NCI-H2107 (cell line): ENCODE data around the gene SPOCK1.

Experiments
- DNase-seq: peaks from one replicate; lab custom pipeline; 2025; lab: John Stamatoyannopoulos, UW

The SPOCK1 gene

GRCh38 chr5:137361280-137361679, 137.8 kb downstream of the SPOCK1 start:
- DNase-seq, result no peak

DNA sequence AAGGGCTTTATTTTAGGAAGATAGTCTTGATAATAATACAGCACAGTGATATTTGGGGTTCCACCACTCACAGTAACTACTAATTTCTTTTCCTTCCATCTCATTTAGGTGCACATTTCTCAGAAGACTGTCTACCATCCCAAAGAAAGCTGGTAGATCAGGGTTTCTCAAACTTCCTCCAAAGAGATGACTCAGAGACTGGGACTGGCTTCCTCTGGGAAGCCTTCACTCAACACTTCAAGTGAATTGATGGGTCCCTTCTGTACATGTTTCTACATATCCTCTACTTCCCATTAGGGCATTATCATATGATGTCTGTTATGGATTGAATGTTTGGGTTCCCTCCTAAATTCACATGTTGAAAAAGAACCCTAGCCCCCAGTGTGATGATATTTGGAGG, 138.5 kb downstream of the SPOCK1 start:
- DNase-seq, result no peak

GRCh38 chr5:137359941-137360340, 139.2 kb downstream of the SPOCK1 start:
- DNase-seq, result no peak

DNA sequence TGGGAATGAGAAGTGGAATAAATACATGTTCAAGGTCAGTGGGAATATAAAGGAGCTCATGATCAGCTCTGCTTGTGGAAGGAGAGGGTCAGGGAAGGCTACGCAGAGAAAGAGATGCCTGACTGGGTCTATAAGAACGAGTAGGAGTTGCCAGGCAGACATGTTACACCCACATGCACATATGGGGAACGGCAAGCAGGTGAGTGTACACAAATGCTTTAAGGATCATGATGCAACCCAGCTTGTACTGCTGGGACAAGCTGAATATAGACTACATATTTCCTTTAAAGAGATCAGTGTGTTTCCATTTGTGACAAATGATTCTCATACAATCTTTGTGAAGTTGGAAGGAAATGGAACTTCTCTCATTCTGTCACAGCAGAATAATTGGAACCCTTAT, 141.7 kb downstream of the SPOCK1 start:
- no peak for DNase-seq

GRCh38 chr5:137356127-137356526, 143.0 kb downstream of the SPOCK1 start:
- DNase-seq, result no peak

DNA sequence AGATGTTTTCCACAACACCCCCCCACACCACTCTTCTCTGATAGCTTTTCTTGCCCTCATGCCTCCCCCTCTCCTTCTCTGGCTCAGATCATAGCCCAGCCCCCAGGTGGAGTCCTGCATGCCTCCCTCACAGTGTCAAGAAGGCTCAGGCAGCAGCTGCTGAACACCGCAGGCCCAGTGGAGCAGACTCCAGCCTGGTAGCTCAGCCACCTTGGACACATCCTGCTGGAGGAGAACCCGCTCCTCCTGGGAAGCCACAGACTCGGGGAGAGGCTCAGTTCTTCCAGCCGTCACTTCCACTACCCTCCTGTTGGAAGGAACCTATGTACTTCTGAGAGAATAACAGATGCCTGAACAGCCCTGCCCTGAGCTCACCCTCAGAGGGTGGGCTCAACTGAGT, 143.4 kb downstream of the SPOCK1 start:
- DNase-seq, result no peak

- no peak for DNase-seq
These were observed 147.0 kb downstream of the SPOCK1 start for GRCh38 chr5:137352095-137352494.

- no peak for DNase-seq
These were observed 148.3 kb downstream of the SPOCK1 start for GRCh38 chr5:137350791-137351190.

GRCh38 chr5:137348759-137349158, 150.4 kb downstream of the SPOCK1 start:
- DNase-seq, result no peak

- DNase-seq, result no peak
These were observed 151.3 kb downstream of the SPOCK1 start for GRCh38 chr5:137347865-137348264.

- no peak for DNase-seq
These were observed 152.8 kb downstream of the SPOCK1 start for GRCh38 chr5:137346281-137346680.

GRCh38 chr5:137345396-137345795, 153.7 kb downstream of the SPOCK1 start:
- no peak for DNase-seq

DNA sequence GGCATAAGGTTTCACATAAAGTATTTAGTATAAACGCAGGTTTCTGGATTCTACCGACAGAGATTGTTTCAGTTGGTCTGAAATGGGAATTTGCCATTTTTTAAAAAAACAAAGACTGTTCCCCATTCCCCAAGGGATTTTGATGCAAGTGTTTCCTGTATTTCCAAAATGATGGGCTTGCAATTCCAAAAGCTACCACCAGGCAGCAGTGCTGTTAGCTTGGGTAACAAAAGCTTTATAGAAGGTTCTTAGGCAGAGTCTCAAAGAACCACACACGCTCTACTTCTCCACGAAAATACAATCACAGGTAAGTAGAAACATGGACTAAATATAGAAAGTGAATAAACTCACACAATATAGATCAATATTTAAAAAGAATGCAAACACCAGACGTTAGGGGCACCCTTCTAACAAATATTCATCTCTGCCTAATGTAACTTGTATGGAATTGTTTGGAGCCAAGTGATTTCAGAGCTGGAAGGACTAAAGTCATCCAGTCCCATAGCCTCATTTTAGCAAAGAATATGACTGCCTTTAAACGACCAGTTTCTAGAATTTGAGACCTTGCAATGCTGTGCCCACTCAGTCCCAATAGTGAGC, 154.3 kb downstream of the SPOCK1 start:
- DNase-seq, result no peak

GRCh38 chr5:137344021-137344420, 155.1 kb downstream of the SPOCK1 start:
- no peak for DNase-seq

DNA sequence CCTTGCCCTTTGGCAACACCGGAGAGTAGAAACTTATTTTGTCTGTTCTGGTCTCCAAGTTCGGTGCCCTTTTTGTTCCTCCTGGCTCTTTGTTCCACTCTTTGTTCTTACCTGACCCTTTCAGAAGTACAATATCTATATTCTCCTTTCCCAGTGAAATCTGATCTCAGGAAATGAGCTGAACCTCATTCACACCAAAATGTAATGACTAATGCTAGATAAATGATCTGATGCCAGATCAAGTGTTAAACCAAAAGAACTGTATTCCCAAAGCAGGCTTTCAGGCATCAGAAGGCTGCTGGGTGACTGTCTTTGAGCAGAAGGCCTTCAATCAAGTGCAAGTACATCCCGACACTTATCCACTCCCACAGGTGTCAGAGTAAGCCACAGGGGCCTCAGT, 156.4 kb downstream of the SPOCK1 start:
- DNase-seq, result no peak

GRCh38 chr5:137341831-137342230, 157.3 kb downstream of the SPOCK1 start:
- no peak for DNase-seq

GRCh38 chr5:137340881-137341280, 158.2 kb downstream of the SPOCK1 start:
- DNase-seq, result no peak

GRCh38 chr5:137336565-137337120, 162.5 kb downstream of the SPOCK1 start:
- DNase-seq, result no peak

- no peak for DNase-seq
These were observed 163.0 kb downstream of the SPOCK1 start for GRCh38 chr5:137336161-137336560.

DNA sequence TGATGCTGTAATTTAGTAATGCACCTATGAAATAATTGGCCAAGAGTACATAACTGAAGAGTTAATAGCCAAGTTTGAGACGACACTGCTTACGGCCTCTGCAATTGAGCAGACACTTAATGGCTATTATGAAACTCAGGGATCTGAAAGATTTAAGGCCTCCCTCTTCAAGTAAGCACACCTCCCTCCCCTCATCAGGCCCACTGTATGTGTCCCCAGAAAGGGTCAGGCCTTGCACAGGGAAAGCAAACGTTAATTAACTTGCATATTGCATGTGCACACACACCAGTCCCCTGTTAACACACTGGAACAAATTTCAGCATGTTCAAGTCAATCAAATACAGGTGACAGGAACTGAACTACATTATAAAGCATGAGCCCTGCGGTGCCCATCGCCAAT, 163.6 kb downstream of the SPOCK1 start:
- DNase-seq, result no peak

- DNase-seq, result no peak
These were observed 165.2 kb downstream of the SPOCK1 start for GRCh38 chr5:137333928-137334327.

- DNase-seq, result no peak
These were observed 165.7 kb downstream of the SPOCK1 start for GRCh38 chr5:137333475-137333874.

DNA sequence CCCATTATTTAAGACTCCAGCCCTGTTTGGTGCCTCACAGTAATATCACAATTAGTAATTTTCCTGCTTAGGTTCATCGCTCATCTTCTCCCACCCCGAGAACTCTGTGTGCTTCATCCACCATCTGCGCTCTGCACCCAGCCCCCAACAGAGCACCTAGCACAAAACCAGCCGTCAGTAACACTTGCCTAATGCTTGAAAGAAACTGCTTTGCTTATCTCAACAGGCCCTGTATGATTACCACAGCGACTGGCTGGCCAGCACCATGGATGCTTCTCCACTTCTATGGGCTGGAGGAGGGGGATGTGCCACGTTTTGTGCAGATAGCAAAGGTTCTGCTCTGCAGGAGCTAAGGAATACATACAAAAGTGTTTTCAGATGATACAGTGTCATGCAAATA, 166.8 kb downstream of the SPOCK1 start:
- no peak for DNase-seq

DNA sequence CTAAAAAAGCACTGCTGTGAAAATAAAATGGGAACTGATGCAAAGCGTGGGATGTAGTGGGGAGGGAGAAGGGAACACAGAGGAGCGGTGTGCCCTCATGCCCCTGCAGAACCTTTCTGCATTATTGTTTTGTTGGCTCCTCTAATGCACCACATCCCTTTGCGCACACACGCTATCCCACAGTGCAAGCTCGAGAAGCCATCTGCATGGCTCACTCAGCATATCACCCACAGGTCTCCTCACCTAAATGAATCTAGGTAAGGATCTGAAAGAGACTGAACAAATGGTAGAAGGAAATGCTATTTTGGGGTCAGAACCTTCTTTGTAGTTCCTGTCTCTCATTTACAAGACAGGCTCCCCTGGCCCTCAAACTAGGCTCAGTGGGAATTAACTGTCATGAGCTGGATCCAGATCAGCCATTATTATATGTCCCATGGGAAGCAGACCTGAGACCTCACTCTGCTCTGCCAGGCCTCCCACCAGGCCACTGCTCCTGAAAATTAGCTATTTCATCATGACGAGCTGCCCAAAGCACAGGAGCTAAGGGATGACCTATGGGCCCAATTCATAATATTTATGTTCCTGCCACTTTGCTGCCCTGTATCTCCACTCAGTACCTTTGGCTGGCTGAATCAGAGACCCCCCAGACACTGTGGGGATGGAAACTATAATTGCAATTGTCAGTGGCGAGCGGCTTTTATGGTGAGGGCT, 169.4 kb downstream of the SPOCK1 start:
- no peak for DNase-seq
